ENCODE results near the gene PRICKLE4. TPM values are rescaled to one million over a fixed set of nuclear protein-coding genes. Genes with fewer than 3 reads are reported as not detected.

The PRICKLE4 gene
- total and polyA plus RNA-seq, 2 of the 13 experiments (the other 11 are each of a cell fraction or from before 2014, with no cell fraction given), result 0.92 to 1.2 TPM

DNA sequence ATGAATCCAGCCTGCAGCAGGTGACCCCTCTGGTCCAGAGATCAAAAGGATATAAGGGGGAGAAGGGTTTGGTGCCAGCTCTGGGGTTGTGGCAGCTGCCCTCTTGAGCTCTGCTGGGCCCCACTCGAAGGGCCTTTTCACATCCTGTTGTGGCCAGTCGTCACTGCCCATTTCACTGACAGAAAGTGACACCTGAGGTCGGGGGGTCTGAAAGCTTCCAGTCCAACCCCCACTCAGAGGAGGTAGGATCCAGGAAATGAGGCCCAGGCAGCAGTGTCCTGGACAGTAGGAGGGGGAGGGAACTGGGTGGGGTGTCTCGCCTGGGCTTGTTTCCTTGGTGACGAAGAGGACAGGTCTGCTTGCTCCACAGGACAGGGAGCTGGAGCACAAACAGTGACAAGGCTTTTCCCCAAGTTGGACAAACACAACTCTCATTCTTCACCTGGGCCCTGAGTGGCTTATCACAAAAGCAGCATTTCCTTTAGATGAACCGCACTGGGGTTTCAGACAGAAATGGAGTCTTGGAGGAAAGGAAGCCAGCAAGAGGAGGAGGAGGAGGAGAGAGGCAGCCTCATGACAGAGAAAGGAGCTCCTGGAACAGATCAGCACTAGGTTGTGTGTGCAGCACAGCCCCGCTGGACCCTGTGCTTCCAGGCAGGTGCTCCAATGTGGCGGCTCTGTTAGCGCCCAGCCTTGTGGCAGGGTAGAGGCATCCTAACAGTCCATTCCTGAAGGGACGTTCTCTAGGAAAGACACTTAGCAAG, 11.9 kb upstream of the PRICKLE4 start (continued):
- TF ChIP-seq, protein P1, sequence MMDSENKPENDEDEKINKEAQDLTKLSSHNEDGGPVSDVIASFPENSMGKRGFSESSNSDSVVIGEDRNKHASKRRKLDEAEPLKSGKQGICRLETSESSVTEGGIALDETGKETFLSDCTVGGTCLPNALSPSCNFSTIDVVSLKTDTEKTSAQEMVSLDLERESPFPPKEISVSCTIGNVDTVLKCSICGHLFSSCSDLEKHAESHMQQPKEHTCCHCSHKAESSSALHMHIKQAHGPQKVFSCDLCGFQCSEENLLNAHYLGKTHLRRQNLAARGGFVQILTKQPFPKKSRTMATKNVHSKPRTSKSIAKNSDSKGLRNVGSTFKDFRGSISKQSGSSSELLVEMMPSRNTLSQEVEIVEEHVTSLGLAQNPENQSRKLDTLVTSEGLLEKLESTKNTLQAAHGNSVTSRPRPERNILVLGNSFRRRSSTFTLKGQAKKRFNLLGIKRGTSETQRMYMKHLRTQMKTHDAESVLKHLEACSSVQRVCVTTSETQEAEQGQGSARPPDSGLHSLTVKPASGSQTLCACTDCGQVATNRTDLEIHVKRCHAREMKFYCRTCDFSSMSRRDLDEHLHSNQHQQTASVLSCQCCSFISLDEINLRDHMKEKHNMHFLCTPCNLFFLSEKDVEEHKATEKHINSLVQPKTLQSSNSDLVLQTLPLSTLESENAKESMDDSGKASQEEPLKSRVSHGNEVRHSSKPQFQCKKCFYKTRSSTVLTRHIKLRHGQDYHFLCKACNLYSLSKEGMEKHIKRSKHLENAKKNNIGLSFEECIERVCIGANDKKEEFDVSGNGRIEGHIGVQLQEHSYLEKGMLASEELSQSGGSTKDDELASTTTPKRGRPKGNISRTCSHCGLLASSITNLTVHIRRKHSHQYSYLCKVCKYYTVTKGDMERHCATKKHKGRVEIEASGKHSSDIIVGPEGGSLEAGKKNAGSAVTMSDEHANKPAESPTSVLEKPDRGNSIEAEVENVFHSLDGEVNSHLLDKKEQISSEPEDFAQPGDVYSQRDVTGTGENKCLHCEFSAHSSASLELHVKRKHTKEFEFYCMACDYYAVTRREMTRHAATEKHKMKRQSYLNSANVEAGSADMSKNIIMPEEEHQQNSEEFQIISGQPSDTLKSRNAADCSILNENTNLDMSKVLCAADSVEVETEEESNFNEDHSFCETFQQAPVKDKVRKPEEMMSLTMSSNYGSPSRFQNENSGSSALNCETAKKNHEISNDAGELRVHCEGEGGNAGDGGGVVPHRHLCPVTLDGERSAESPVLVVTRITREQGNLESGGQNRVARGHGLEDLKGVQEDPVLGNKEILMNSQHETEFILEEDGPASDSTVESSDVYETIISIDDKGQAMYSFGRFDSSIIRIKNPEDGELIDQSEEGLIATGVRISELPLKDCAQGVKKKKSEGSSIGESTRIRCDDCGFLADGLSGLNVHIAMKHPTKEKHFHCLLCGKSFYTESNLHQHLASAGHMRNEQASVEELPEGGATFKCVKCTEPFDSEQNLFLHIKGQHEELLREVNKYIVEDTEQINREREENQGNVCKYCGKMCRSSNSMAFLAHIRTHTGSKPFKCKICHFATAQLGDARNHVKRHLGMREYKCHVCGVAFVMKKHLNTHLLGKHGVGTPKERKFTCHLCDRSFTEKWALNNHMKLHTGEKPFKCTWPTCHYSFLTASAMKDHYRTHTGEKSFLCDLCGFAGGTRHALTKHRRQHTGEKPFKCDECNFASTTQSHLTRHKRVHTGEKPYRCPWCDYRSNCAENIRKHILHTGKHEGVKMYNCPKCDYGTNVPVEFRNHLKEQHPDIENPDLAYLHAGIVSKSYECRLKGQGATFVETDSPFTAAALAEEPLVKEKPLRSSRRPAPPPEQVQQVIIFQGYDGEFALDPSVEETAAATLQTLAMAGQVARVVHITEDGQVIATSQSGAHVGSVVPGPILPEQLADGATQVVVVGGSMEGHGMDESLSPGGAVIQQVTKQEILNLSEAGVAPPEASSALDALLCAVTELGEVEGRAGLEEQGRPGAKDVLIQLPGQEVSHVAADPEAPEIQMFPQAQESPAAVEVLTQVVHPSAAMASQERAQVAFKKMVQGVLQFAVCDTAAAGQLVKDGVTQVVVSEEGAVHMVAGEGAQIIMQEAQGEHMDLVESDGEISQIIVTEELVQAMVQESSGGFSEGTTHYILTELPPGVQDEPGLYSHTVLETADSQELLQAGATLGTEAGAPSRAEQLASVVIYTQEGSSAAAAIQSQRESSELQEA (CRISPR knock-in tag; IDR thresholded peaks at IDR 0.05; ENCODE audit: not compliant biosample characterization), result no peak
- TF ChIP-seq CHD4 (IDR thresholded peaks at IDR 0.05; ENCODE audit: borderline replicate concordance, low read length) (no peak), ISX (CRISPR knock-in tag; conservative IDR thresholded peaks at IDR 0.05) (no peak), ZBTB42 (CRISPR knock-in tag; IDR thresholded peaks at IDR 0.05) (no peak), KDM2A (CRISPR knock-in tag; IDR thresholded peaks at IDR 0.05; ENCODE audit: borderline replicate concordance, low read depth) (no peak; the same call in 1 of the 2 replicates)

Measured in HepG2 (cell line).